HCT116 (cell line): ENCODE results near the gene GPS1.

ENCODE experiments used
- CTCF ChIP-seq, 3 experiments: fragments of 200-600 bp in 1 of 3; sonication (generic) in 1 of 3; IDR thresholded peaks in 2 of 3; conservative IDR thresholded peaks in 1 of 3; 2 replicates each; pipeline ENCODE4 v1.5.1; 2012 to 2017; ENCODE audit warnings: low read depth in 2 of 3, low read length in 2 of 3, antibody characterized with exemption in 1 of 3, borderline replicate concordance in 1 of 3, control low read depth in 1 of 3, mild to moderate bottlenecking in 1 of 3, mixed read lengths in 1 of 3, mixed run types in 1 of 3, moderate library complexity in 1 of 3; ENCODE audit not compliant: insufficient read depth in 1 of 3
- EZH2phosphoT487 ChIP-seq: fragments of 200-600 bp; IDR thresholded peaks from 2 replicates; pipeline ENCODE4 v1.6.1; 2018; ENCODE audit warnings: antibody characterized with exemption, borderline replicate concordance
- MAX ChIP-seq: IDR thresholded peaks from 2 replicates; pipeline ENCODE4 v1.6.1; 2012
- POLR2A ChIP-seq: IDR thresholded peaks from 2 replicates; pipeline ENCODE4 v1.7.0; 2011; ENCODE audit warnings: borderline replicate concordance; ENCODE audit not compliant: insufficient read depth, insufficient read length; ENCODE audit errors: extremely low read depth
- ZNF274 ChIP-seq: fragments of 200-500 bp; sonication (Bioruptor generic); IDR thresholded peaks from 2 replicates; pipeline ENCODE4 v1.6.1; 2014; ENCODE audit warnings: mild to moderate bottlenecking, low read depth, low read length, inconsistent platforms

GRCh38 chr17:82086941-82087906 is 35.5 kb downstream of the GPS1 start:
- no peak for TF ChIP-seq MAX
- TF ChIP-seq ZNF274: no peak
- TF ChIP-seq CTCF (IDR thresholded peaks at IDR 0.05 in 2 of 3, conservative IDR thresholded peaks at IDR 0.05 in 1 of 3; ENCODE audit: borderline replicate concordance in 1 of 3, insufficient read depth in 1 of 3, low read depth in 2 of 3, low read length in 2 of 3): no peak
- TF ChIP-seq POLR2A: no peak
- TF ChIP-seq EZH2phosphoT487: no peak
